SK-N-SH (cell line): ENCODE results near the gene THBS3. TPM values are rescaled to one million over a fixed set of nuclear protein-coding genes. Genes with fewer than 3 reads are reported as not detected.

Experiments used
- CTCF ChIA-PET: fragments of 300-600, 350-600 bp; formaldehyde crosslinking; extraction: SDS; loops from one replicate; lab custom pipeline; 2021; lab: Yijun Ruan, JAX
- POLR2A ChIA-PET: fragments of 350-600 bp; sonication (Branson Sonifier 250); formaldehyde crosslinking; extraction: SDS; loops from one replicate; lab custom pipeline; 2020; ENCODE audit warnings: antibody characterized with exemption, inconsistent platforms; lab: Yijun Ruan, JAX
- DNase-seq: peaks from one replicate; pipeline ENCODE4 v3.0.0; 2012
- H2AFZ ChIP-seq: fragments of 200-600 bp; sonication (generic); 2 replicates; pipeline ENCODE4 v1.8.1; 2016; ENCODE audit warnings: antibody characterized with exemption, mild to moderate bottlenecking, low read depth
- H3F3A ChIP-seq: fragments of 200-600 bp; sonication (generic); replicated peaks from 2 replicates; pipeline ENCODE3; 2016; ENCODE audit warnings: antibody characterized with exemption, mild to moderate bottlenecking; ENCODE audit not compliant: insufficient read depth
- H3K27ac ChIP-seq, 2 experiments: fragments of 200-500 bp in 1 of 2; fragments of 200-600 bp in 1 of 2; sonication (Bioruptor generic) in 1 of 2; sonication (generic), shearing (Covaris generic) in 1 of 2; 2 replicates each; pipeline versions ENCODE4 v1.5.1 to v1.6.1; 2014 to 2016; ENCODE audit warnings: low read depth in 2 of 2, inconsistent platforms in 1 of 2, low read length in 1 of 2, mild to moderate bottlenecking in 1 of 2, mixed read lengths in 1 of 2
- H3K27me3 ChIP-seq: fragments of 200-600 bp; sonication (generic), shearing (Covaris generic); 2 replicates; pipeline ENCODE4 v1.6.1; 2016; ENCODE audit warnings: mixed run types; ENCODE audit not compliant: insufficient read depth
- H3K36me3 ChIP-seq, 2 experiments: fragments of 200-500 bp in 1 of 2; fragments of 200-600 bp in 1 of 2; sonication (Bioruptor generic) in 1 of 2; sonication (generic) in 1 of 2; replicated peaks in 1 of 2; 2 replicates each; pipeline versions ENCODE3 to v1.5.1; 2014 to 2016; ENCODE audit warnings: low read length in 1 of 2, mild to moderate bottlenecking in 1 of 2; ENCODE audit not compliant: insufficient read depth in 2 of 2, control insufficient read depth in 1 of 2
- H3K4me1 ChIP-seq, 2 experiments: fragments of 200-500 bp in 1 of 2; fragments of 200-600 bp in 1 of 2; sonication (Bioruptor generic) in 1 of 2; sonication (generic), shearing (Covaris generic) in 1 of 2; 2 replicates each; pipeline versions ENCODE4 v1.5.1 to v1.6.1; 2014 to 2016; ENCODE audit warnings: low read depth in 1 of 2, low read length in 1 of 2, mixed run types in 1 of 2; ENCODE audit not compliant: insufficient read depth in 2 of 2, control insufficient read depth in 1 of 2
- H3K4me2 ChIP-seq: fragments of 200-600 bp; sonication (generic), shearing (Covaris generic); 2 replicates; pipeline ENCODE4 v1.6.1; 2017; ENCODE audit warnings: mixed run types
- H3K4me3 ChIP-seq, 2 experiments: fragments of 200-500 bp in 1 of 2; fragments of 200-600 bp in 1 of 2; sonication (Bioruptor generic) in 1 of 2; sonication (generic), shearing (Covaris generic) in 1 of 2; 2 replicates each; pipeline versions ENCODE4 v1.5.1 to v1.8.1; 2014 to 2016; ENCODE audit warnings: low read depth in 2 of 2, inconsistent platforms in 1 of 2, low read length in 1 of 2, mild to moderate bottlenecking in 1 of 2, mixed read lengths in 1 of 2, moderate library complexity in 1 of 2
- H3K79me2 ChIP-seq: fragments of 200-600 bp; sonication (generic); 2 replicates; pipeline ENCODE4 v1.8.1; 2017; ENCODE audit warnings: mild to moderate bottlenecking; ENCODE audit not compliant: insufficient read depth
- H3K9ac ChIP-seq: fragments of 200-600 bp; sonication (generic); 2 replicates; pipeline ENCODE4 v1.6.1; 2017; ENCODE audit warnings: mixed run types
- H3K9me2 ChIP-seq: fragments of 200-600 bp; sonication (generic); 2 replicates; pipeline ENCODE4 v1.6.1; 2017; ENCODE audit warnings: mixed run types
- H3K9me3 ChIP-seq: fragments of 200-600 bp; sonication (generic); 2 replicates; pipeline ENCODE4 v1.6.1; 2017; ENCODE audit warnings: mixed run types, mild to moderate bottlenecking, moderate library complexity
- H4K20me1 ChIP-seq: fragments of 200-600 bp; sonication (generic); 2 replicates; pipeline ENCODE4 v1.6.1; 2017; ENCODE audit warnings: mild to moderate bottlenecking, mixed run types; ENCODE audit not compliant: insufficient read depth
- CHD2 ChIP-seq: fragments of 150-350 bp; IDR thresholded peaks from 2 replicates; pipeline ENCODE4 v1.6.1; 2018; ENCODE audit warnings: low read length; ENCODE audit not compliant: partially characterized antibody
- EP300 ChIP-seq, 2 experiments: IDR thresholded peaks; 2 replicates each; pipeline versions ENCODE4 v1.4.0 to v1.6.1; 2012; ENCODE audit warnings: borderline replicate concordance in 1 of 2, low read depth in 1 of 2, low read length in 1 of 2
- FOSL2 ChIP-seq: IDR thresholded peaks from 2 replicates; pipeline ENCODE4 v1.4.0; 2012; ENCODE audit warnings: low read depth, mild to moderate bottlenecking, moderate library complexity, borderline replicate concordance
- FOXJ3 ChIP-seq: sonication (generic); formaldehyde crosslinking; IDR thresholded peaks from 2 replicates; pipeline ENCODE4 v1.5.1; 2020; ENCODE audit warnings: mild to moderate bottlenecking, missing genetic modification reagents
- FOXM1 ChIP-seq: IDR thresholded peaks from 2 replicates; pipeline ENCODE4 v1.4.0; 2012; ENCODE audit warnings: low read depth, mild to moderate bottlenecking
- GABPA ChIP-seq: IDR thresholded peaks from 2 replicates; pipeline ENCODE4 v1.4.0; 2012; ENCODE audit warnings: low read depth, mild to moderate bottlenecking
- GATA2 ChIP-seq: sonication (generic); formaldehyde crosslinking; IDR thresholded peaks from 2 replicates; pipeline ENCODE4 v1.5.0; 2020; ENCODE audit warnings: mild to moderate bottlenecking, missing genetic modification reagents
- IRF3 ChIP-seq: fragments of 150-350 bp; IDR thresholded peaks from 2 replicates; pipeline ENCODE4 v1.6.1; 2016; ENCODE audit warnings: mild to moderate bottlenecking, low read depth, low read length
- JUND ChIP-seq: IDR thresholded peaks from 2 replicates; pipeline ENCODE4 v1.4.0; 2012
- MXI1 ChIP-seq: IDR thresholded peaks from 2 replicates; pipeline ENCODE4 v1.6.1; 2012; ENCODE audit warnings: mild to moderate bottlenecking, low read depth, low read length, improper control_type of control experiment
- NRF1 ChIP-seq: IDR thresholded peaks from 2 replicates; pipeline ENCODE4 v1.6.1; 2012; ENCODE audit warnings: low read depth, mild to moderate bottlenecking, low read length
- PBX3 ChIP-seq: IDR thresholded peaks from 2 replicates; pipeline ENCODE4; 2012
- RAD21 ChIP-seq: IDR thresholded peaks from 2 replicates; pipeline ENCODE4 v1.6.1; 2012; ENCODE audit warnings: mild to moderate bottlenecking, low read length
- RCOR1 ChIP-seq: fragments of 150-350 bp; IDR thresholded peaks from 2 replicates; pipeline ENCODE4 v1.6.1; 2017; ENCODE audit warnings: antibody characterized with exemption, low read length
- REST ChIP-seq: IDR thresholded peaks from 2 replicates; pipeline ENCODE4 v1.6.1; 2012; ENCODE audit warnings: mild to moderate bottlenecking, low read depth, low read length, moderate library complexity
- RFX5 ChIP-seq: IDR thresholded peaks from 2 replicates; pipeline ENCODE4 v1.6.1; 2012; ENCODE audit warnings: mild to moderate bottlenecking, improper control_type of control experiment, low read length
- SIN3A ChIP-seq: IDR thresholded peaks from 2 replicates; pipeline ENCODE4 v1.6.1; 2012; ENCODE audit warnings: low read depth, mild to moderate bottlenecking, low read length, moderate library complexity, borderline replicate concordance
- SMC3 ChIP-seq: IDR thresholded peaks from 2 replicates; pipeline ENCODE4 v1.6.1; 2012; ENCODE audit warnings: low read depth, low read length, improper control_type of control experiment
- TCF12 ChIP-seq: IDR thresholded peaks from 2 replicates; pipeline ENCODE4 v1.4.0; 2012
- TEAD4 ChIP-seq: IDR thresholded peaks from 2 replicates; pipeline ENCODE4 v1.4.0; 2012; ENCODE audit warnings: mild to moderate bottlenecking, borderline replicate concordance; ENCODE audit not compliant: insufficient read depth
- YY1 ChIP-seq: IDR thresholded peaks from 2 replicates; pipeline ENCODE4 v1.4.0; 2012; ENCODE audit warnings: low read depth, mild to moderate bottlenecking
- WGBS: methylation state at CpG from one replicate; pipeline ENCODE4 v1.1.6; 2017; ENCODE audit warnings: low lambda C conversion rate; 5-methylcytosine and 5-hydroxymethylcytosine counted together
- polyA plus RNA-seq, 3 experiments: library from polyadenylated mRNA; depleted of rRNA; stranded (reverse); fragments of >200 nt; gene quantifications; 2 replicates each; pipeline ENCODE4 v1.2.3, GENCODE V29; 2012
- TF ChIP-seq, protein P1 (sequence below): fragments of 150-350 bp; IDR thresholded peaks from 2 replicates; pipeline ENCODE4 v1.6.1; 2017; ENCODE audit warnings: antibody characterized with exemption, low read length, low read depth, borderline replicate concordance
- TF ChIP-seq, protein P2 (sequence below): IDR thresholded peaks from 2 replicates; pipeline ENCODE4 v1.4.0; 2012; ENCODE audit warnings: low read depth

The THBS3 gene
- polyA plus RNA-seq, 1 of the 3 experiments (the other 2 are of a cell fraction) = 124 TPM

GRCh38 chr1:155250633-155251449 is 43.1 kb upstream of the THBS3 start (continued):
- TF ChIP-seq, protein P1, sequence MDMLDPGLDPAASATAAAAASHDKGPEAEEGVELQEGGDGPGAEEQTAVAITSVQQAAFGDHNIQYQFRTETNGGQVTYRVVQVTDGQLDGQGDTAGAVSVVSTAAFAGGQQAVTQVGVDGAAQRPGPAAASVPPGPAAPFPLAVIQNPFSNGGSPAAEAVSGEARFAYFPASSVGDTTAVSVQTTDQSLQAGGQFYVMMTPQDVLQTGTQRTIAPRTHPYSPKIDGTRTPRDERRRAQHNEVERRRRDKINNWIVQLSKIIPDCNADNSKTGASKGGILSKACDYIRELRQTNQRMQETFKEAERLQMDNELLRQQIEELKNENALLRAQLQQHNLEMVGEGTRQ = no peak
- no peak for TF ChIP-seq JUND
- no peak for TF ChIP-seq NRF1
- peak; percentile 72 for TF ChIP-seq MXI1
- no peak for TF ChIP-seq FOXJ3 (CRISPR knock-in tag)
- no peak for TF ChIP-seq TCF12
- TF ChIP-seq, protein P2, sequence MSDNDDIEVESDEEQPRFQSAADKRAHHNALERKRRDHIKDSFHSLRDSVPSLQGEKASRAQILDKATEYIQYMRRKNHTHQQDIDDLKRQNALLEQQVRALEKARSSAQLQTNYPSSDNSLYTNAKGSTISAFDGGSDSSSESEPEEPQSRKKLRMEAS = no peak
- TF ChIP-seq FOSL2 = no peak

- Histone ChIP-seq H4K20me1 (no peaks in the 10 kb centered on the region), H3F3A (peaks cover 21% of the 10 kb centered on the region), H3K9ac (no peak overlapping the region), H3K4me3 (no peak overlapping the region; a peak in 1 of 4 replicates), H3K27ac (no peak overlapping the region; a peak in 1 of 4 replicates), H3K4me1 (peaks cover 0 to 16% of the 10 kb centered on the region in 2 experiments; a peak in 2 of 4 replicates), H3K27me3 (no peaks in the 10 kb centered on the region), H3K36me3 (peaks cover 9 to 26% of the 10 kb centered on the region in 2 experiments), H2AFZ (no peak overlapping the region), H3K4me2 (no peak overlapping the region), H3K9me2 (no peaks in the 10 kb centered on the region), H3K9me3 (no peaks in the 10 kb centered on the region), H3K79me2 (peaks cover 23% of the 10 kb centered on the region)
- ChIA-PET CTCF (interaction anchor here (0.6 to 13.3 kb wide), 55 partner anchors 9 to 870 kb away, joined by 3 to 184 read pairs (median 5); partner anchors contain the start of genes CLK2, FDPS, HCN3 and KRTCAP2), POLR2A (interaction anchor here (1.8 to 2.9 kb wide), 2 partner anchors 12 to 23 kb away, joined by 5 to 11 read pairs; partner anchors contain the start of gene SCAMP3)
- WGBS = 82% methylated on average over 11 of the region's 28 CpGs
- no peak for DNase-seq
- TF ChIP-seq YY1 (no peak), RCOR1 (no peak), CHD2 (no peak), REST (no peak), TEAD4 (no peak), FOXM1 (no peak), PBX3 (no peak), FOXJ3 (CRISPR knock-in tag) (no peak), RFX5 (no peak), GABPA (no peak), EP300 (IDR thresholded peaks at IDR 0.05; ENCODE audit: borderline replicate concordance in 1 of 2, low read depth in 1 of 2, low read length in 1 of 2) (no peak), FOSL2 (no peak), SMC3 (no peak), RAD21 (no peak), GATA2 (CRISPR knock-in tag) (no peak), SIN3A (no peak), IRF3 (no peak)
- TF ChIP-seq, protein P1 = no peak
Measured at GRCh38 chr1:155250246-155250632, 42.5 kb upstream of the THBS3 start.
